Activated CD8-positive, alpha-beta memory T cell treated with anti-CD3 and anti-CD28 coated beads, Interleukin-2, amount 10 ng/mL, durations not matched to agents 7 days and 5 days (primary cell): ENCODE results near the gene LILRA5. TPM values are rescaled to one million over a fixed set of nuclear protein-coding genes. Genes with fewer than 3 reads are reported as not detected.
"Not testable (repeated sequence)": the region's sequence is repeated elsewhere in the genome, so short reads cannot be mapped to it uniquely, and the experiment has no call there.

Source experiments
- ATAC-seq: fragments of 150-1000 bp; cut with Tn5 transposase; one replicate; pipeline ENCODE4 v1.10.0; 2021; ENCODE audit warnings: moderate library complexity
- CTCF ChIA-PET: fragments of 350-600 bp; sonication (Branson Sonifier 250); formaldehyde crosslinking; loops from one replicate; lab custom pipeline; 2021; ENCODE audit warnings: antibody characterized with exemption; lab: Charles Lee
- DNase-seq: peaks from one replicate; pipeline ENCODE4 v3.0.0-alpha.2; 2020
- H3K27ac Mint-ChIP-seq: one replicate; pipeline ENCODE4 v1.8.0; 2021; ENCODE audit warnings: mild to moderate bottlenecking, mixed read lengths
- H3K27me3 Mint-ChIP-seq: one replicate; pipeline ENCODE4 v1.8.0; 2021; ENCODE audit warnings: mixed read lengths
- H3K36me3 Mint-ChIP-seq: one replicate; pipeline ENCODE4 v1.8.0; 2021; ENCODE audit warnings: mild to moderate bottlenecking, mixed read lengths
- H3K4me1 Mint-ChIP-seq: one replicate; pipeline ENCODE4 v1.8.0; 2021; ENCODE audit warnings: mixed read lengths
- H3K4me3 Mint-ChIP-seq: one replicate; pipeline ENCODE4 v1.8.0; 2021; ENCODE audit warnings: mild to moderate bottlenecking, moderate library complexity, mixed read lengths
- H3K9me3 Mint-ChIP-seq: one replicate; pipeline ENCODE4 v1.8.0; 2022; ENCODE audit warnings: low read depth, mixed read lengths
- total RNA-seq, 2 experiments: library from RNA; stranded (reverse); gene quantifications; one replicate each; pipeline ENCODE4 v1.2.3, GENCODE V29; 2021

Gene LILRA5
- total RNA-seq, 2 experiments from 2014 or later = not detected

DNA sequence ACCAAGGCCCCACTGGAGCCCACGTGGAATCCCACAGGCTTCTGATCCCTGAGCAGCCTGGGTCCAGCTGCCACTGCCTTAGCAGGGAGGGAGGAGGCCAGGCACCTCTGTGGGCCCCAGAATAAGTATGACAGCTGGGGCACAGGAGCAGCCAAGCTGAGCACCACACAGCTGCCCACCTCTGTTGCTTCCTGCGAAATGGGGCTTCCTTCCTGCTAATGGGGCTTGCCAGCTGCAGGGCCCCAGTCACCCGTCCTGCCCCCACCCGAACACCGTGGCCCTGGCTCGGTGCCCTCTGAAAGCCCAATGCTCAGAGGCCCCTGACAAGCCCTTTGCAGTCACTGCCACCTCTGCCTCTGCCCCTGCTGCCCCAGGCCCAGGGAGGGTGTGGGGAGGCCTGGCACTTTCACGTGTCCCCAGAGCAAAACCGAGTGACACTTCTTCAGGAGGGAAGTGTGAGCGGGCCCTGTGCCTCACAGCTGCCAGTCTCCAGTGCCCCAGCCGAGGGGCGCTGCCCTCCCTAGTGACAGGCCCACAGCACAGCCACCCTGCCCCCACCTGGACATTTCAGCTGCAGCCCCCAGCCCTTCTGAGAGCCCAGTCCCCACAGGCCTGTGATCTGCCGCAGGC lies 27.4 kb downstream of the LILRA5 start:
- H3K4me3 Mint-ChIP-seq, H3K27ac Mint-ChIP-seq, H3K4me1 Mint-ChIP-seq, H3K9me3 Mint-ChIP-seq, ATAC-seq, CTCF ChIA-PET, H3K36me3 Mint-ChIP-seq: not testable (repeated sequence)
- peak; percentile 38 for DNase-seq
- peaks cover 43% of the 10 kb centered on the region for H3K27me3 Mint-ChIP-seq

GRCh38 chr19:54282686-54283470 lies 30.1 kb downstream of the LILRA5 start:
- no peak overlapping the region for H3K4me3 Mint-ChIP-seq
- CTCF ChIA-PET = interaction anchor here (1.5 kb wide), 1 partner anchor 17 kb away, joined by 3 read pairs; no protein-coding TSS in a partner anchor
- no peak overlapping the region for H3K27ac Mint-ChIP-seq
- peaks cover 52% of the 10 kb centered on the region for H3K27me3 Mint-ChIP-seq
- ATAC-seq (no peak), DNase-seq (peak; percentile 16)
- no peaks in the 10 kb centered on the region for H3K4me1 Mint-ChIP-seq
- no peaks in the 10 kb centered on the region for H3K36me3 Mint-ChIP-seq
- H3K9me3 Mint-ChIP-seq = no peaks in the 10 kb centered on the region

DNA sequence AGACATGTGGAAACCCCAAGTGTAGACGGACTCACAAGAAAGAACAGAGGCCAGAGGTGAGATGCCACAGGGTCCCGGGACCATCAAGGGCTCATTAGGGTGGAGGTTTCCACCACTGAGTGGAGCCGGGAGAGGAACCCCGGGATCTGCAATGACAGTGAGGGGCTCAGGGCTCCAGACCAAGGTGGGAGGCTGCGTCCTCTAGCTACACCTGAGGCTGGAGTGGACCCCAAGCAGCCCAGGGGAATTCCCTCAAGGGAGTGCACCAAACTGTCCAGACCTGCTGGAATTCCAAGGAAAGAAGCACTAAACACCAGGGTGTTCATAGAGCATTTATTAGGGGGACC lies 31.3 kb downstream of the LILRA5 start:
- not testable (repeated sequence) for H3K4me1 Mint-ChIP-seq

GRCh38 chr19:54281007-54281728 lies 31.8 kb downstream of the LILRA5 start, which contains the start of gene LILRB2:
LILRB2 (minus strand) TSS chr19:54281110; CDS start chr19:54280496, 614 bp downstream.
- DNase-seq (peak; percentile 26), ATAC-seq (no peak)
- Mint-ChIP-seq H3K4me3 (no peak within 1 kb of the TSS), H3K9me3 (no peaks in the 10 kb centered on the region), H3K4me1 (no peaks in the 10 kb centered on the region), H3K27me3 (peaks cover 40% of the 10 kb centered on the region), H3K36me3 (no peaks in the 10 kb centered on the region), H3K27ac (no peak within 1 kb of the TSS)
- CTCF ChIA-PET = no interaction called here

More for the DNA sequence above, 31.3 kb downstream of the LILRA5 start:
- H3K27ac Mint-ChIP-seq, H3K9me3 Mint-ChIP-seq, ATAC-seq, H3K36me3 Mint-ChIP-seq, H3K4me3 Mint-ChIP-seq, CTCF ChIA-PET: not testable (repeated sequence)
- peaks cover 41% of the 10 kb centered on the region for H3K27me3 Mint-ChIP-seq
- DNase-seq = peak; percentile 28

GRCh38 chr19:54280441-54280840 lies 32.5 kb downstream of the LILRA5 start:
- ATAC-seq, H3K4me1 Mint-ChIP-seq, H3K4me3 Mint-ChIP-seq, H3K9me3 Mint-ChIP-seq, H3K36me3 Mint-ChIP-seq, H3K27ac Mint-ChIP-seq, CTCF ChIA-PET: not testable (repeated sequence)
- H3K27me3 Mint-ChIP-seq = peaks cover 42% of the 10 kb centered on the region
- DNase-seq = peak; percentile 29

DNA sequence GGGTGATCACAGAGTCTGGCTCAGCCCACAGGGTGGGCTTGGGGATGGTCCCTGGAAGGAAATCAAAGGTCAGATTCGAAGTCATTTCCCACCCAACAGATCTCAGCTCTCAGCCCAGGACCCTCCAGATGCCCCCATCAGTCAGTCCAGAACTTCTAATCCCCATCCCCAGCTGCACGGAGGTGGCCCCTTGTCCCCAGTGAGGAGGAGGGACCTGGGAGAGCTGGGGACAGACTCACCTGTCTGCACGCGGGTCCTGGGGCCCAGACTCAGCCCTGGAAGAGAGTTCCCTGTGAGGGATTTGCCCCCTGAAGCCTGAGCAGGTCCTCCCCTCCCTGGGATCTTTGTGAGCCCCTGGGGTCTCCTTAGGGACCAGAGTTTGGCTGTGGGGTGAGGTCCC lies 32.9 kb downstream of the LILRA5 start:
- H3K36me3 Mint-ChIP-seq, ATAC-seq, H3K4me1 Mint-ChIP-seq, H3K4me3 Mint-ChIP-seq, H3K27ac Mint-ChIP-seq, CTCF ChIA-PET, H3K9me3 Mint-ChIP-seq: not testable (repeated sequence)
- DNase-seq = peak; percentile 9
- H3K27me3 Mint-ChIP-seq = peaks cover 45% of the 10 kb centered on the region

DNA sequence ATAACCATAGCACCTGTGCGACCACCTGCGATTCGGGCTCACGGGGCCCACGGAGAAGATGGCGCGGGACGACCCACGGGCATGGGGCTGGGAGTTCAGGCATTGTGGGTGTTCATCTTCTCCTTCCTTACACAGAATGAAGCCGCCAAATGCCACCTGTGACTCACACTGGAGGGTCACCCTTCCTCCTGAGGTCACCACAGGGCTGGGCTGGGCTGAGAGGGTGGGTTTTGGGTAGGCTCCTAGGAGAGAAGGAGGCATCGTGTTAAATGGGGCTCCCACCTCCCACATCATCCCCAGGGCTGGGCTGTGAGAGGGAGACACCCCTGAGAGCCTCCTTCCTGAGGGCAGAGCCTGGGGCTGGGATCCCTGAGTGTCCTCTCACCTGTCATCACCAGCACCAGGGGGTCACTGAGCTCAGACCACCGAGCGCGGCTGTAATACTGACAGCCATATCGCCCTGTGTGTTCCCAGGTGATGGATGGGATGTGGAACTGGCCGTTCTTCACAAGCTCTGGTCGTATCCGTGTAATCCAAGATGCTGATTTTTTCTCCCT lies 33.5 kb downstream of the LILRA5 start:
- Mint-ChIP-seq H3K27me3 (peaks cover 39% of the 10 kb centered on the region), H3K27ac (no peak overlapping the region), H3K36me3 (no peaks in the 10 kb centered on the region), H3K9me3 (no peaks in the 10 kb centered on the region), H3K4me3 (no peak overlapping the region), H3K4me1 (no peaks in the 10 kb centered on the region)
- CTCF ChIA-PET = no interaction called here
- DNase-seq (peak; percentile 22), ATAC-seq (no peak)

- H3K4me3 Mint-ChIP-seq, CTCF ChIA-PET, H3K9me3 Mint-ChIP-seq, H3K36me3 Mint-ChIP-seq, ATAC-seq, H3K27ac Mint-ChIP-seq, H3K4me1 Mint-ChIP-seq: not testable (repeated sequence)
- peak; percentile 14 for DNase-seq
- peaks cover 40% of the 10 kb centered on the region for H3K27me3 Mint-ChIP-seq
These were observed 34.3 kb downstream of the LILRA5 start for GRCh38 chr19:54278571-54279195.

DNA sequence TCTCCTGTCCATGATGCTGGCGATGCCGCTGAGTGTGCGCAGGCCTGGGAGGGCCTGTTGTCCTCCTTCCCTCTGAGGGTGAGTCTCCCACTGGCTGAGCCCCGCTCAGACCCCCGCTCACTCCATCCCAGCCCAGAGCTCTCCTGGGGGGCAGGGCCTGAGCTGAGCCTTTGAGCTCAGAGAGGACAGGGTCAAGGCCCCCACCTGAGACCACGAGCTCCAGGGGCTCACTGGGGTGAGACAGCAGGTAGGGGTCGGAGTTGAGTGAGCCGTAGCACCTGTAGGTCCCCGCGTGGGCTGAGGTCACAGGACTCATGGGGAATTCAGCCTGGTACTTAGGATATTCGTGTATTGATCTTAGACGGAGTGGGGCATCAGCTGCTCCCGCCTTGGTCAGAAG lies 34.9 kb downstream of the LILRA5 start:
- ATAC-seq, CTCF ChIA-PET, H3K9me3 Mint-ChIP-seq, H3K4me3 Mint-ChIP-seq, DNase-seq, H3K36me3 Mint-ChIP-seq, H3K27ac Mint-ChIP-seq, H3K4me1 Mint-ChIP-seq: not testable (repeated sequence)
- peaks cover 42% of the 10 kb centered on the region for H3K27me3 Mint-ChIP-seq

DNA sequence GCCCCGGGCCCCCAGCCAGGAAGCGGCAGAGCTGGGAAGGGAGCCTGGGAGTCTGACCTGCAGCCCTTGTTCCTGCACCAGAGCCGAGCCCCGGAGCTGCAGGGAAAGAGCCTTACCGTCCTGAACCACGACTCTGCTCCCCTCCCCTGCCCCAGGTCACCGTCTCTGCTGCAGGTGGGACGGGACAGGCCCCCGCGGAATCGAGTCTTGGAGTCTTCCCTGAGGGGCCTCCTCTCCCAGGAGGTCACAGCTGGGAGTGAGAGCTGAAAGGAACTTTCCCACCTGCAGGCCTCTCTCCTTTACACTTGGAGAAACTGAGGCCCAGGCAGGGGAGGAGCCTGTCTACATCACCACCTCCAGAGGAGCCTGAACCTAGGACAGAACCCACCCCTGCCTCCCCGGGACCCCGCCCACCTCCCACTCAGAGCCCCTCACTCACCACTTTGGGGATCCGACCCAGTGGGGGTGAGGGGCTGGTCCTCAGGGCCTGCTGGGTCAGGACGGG lies 35.8 kb downstream of the LILRA5 start:
- H3K9me3 Mint-ChIP-seq, DNase-seq, H3K36me3 Mint-ChIP-seq, H3K4me1 Mint-ChIP-seq, H3K27ac Mint-ChIP-seq, H3K4me3 Mint-ChIP-seq, CTCF ChIA-PET, ATAC-seq: not testable (repeated sequence)
- peaks cover 43% of the 10 kb centered on the region for H3K27me3 Mint-ChIP-seq

DNA sequence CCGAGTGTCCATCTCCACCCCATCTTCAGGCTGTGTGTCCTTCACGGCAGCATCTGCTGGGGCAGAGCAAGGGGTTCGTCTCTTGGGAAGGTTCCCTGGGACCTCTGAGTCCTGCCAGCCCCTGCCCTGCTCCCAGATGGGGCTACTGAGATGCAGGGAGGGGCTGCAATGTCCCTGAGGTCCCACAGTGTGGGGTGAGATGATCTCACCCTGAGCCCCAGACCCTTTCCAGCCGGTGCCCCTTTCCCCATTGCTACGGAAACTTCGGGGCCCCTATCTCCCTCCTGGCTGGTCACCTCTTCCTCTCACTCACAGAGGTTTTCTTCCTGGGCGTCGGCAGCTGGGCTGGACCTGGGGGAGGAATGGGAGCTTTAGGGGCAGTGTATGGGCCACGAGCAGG lies 37.0 kb downstream of the LILRA5 start:
- no peak for DNase-seq
- Mint-ChIP-seq H3K27ac (no peak overlapping the region), H3K27me3 (peaks cover 45% of the 10 kb centered on the region), H3K36me3 (no peaks in the 10 kb centered on the region), H3K9me3 (no peaks in the 10 kb centered on the region), H3K4me3 (no peak overlapping the region), H3K4me1 (no peaks in the 10 kb centered on the region)
- CTCF ChIA-PET = no interaction called here
- ATAC-seq = no peak

DNA sequence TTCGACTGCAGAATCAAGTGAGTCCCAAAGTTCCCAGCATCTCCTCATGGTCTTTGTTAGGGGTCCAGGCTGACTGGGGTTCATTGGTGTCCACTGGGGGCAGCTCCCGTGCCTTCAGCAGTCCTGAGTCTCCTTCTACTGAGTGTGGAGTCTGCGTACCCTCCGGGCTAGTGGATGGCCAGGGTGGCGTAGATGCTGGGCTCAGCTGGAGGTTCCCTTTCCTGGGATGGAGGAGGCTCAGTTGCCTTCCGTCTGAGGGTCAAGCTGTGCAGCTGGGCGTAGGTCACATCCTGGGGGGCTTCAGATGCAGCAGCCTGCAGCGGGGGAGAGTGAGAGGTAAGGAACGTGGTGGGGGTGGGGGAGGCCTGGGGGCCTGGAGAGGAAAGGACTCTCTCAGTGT lies 38.5 kb downstream of the LILRA5 start:
- H3K27me3 Mint-ChIP-seq = peaks cover 42% of the 10 kb centered on the region
- DNase-seq, H3K9me3 Mint-ChIP-seq, ATAC-seq, H3K36me3 Mint-ChIP-seq, H3K4me1 Mint-ChIP-seq, H3K4me3 Mint-ChIP-seq, CTCF ChIA-PET, H3K27ac Mint-ChIP-seq: not testable (repeated sequence)

- H3K9me3 Mint-ChIP-seq = no peaks in the 10 kb centered on the region
- CTCF ChIA-PET = no interaction called here
- ATAC-seq (no peak), DNase-seq (no peak)
- H3K27me3 Mint-ChIP-seq = peaks cover 39% of the 10 kb centered on the region
- H3K36me3 Mint-ChIP-seq = no peaks in the 10 kb centered on the region
- no peak overlapping the region for H3K4me3 Mint-ChIP-seq
- H3K4me1 Mint-ChIP-seq = no peaks in the 10 kb centered on the region
- no peak overlapping the region for H3K27ac Mint-ChIP-seq
These were observed 39.1 kb downstream of the LILRA5 start for GRCh38 chr19:54273821-54274220.
